GM18505 (cell line): ENCODE results near the gene MSRB3.

ENCODE experiments used
- ATAC-seq: cut with Tn5 transposase; IDR thresholded peaks from one replicate; pipeline ENCODE4 v1.9.1; 2021; ENCODE audit not compliant: unreplicated experiment
- POLR2A ChIP-seq: IDR thresholded peaks from 4 replicates; pipeline ENCODE4 v1.6.1; 2011; ENCODE audit warnings: borderline replicate concordance; ENCODE audit not compliant: insufficient read depth, insufficient read length; ENCODE audit errors: extremely low read depth

The MSRB3 gene

DNA sequence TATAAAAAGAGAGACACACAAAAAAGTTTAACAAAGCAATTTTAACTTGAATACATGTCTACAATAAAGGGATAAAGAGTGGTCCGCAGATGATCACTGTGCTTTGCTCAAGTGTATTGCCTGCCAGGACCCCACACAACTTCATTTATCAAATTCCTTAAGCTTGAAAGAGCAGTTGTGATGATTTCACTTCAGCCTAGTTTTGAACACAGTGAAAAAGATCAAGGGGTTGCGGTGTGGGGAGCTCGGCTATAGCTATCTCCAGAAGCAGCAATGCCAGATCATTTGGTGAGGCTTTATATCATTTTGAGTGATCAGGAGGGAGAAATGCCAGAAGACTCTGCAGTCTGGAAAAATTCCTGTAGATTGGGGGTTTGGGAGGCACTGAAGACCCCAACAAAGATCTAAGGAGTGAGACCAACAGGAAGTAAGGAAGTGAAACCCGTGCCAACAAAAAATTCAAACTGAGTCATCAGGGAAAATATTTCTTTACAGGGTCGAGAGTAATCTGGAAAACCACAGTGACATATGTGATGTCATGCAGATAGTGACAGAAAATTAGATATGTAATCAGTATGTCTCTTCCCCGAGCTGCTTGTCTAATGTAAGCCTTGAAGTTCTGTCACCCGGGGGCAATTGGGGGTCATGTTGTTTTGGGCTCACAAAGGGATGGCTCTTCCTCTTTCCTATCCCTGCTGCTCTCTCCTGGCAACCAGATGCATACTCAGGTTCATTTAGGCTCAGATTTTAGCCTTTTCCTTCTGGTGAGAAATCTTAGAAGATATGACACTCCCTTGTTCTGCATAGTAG lies 221.8 kb downstream of the MSRB3 start:
- ATAC-seq = no peak
- TF ChIP-seq POLR2A = no peak

DNA sequence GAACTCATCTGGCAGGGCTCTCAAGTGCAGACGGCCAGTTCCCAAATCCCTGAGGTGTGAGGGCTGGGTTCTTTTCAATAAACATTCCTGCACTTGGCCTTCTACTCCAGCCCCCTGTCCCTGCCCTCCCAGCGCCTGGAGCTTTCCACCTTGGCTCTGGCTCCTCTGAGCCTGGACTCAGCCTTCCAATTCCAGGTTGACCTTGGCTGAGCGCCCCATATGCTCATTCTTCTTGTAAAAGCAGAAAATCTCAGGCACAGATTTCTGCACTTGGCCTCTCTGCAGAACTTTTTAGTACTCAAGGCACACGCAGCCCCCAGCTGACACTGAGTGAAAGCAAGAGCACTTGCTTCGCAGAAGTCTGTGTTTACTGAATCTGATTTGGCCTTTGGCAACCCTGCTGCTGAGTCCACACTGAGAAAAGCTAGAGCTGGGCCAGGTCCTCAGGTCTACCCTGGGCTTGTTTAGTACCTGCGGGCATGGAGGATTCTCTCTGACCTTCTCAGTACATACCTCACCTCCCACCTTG lies 222.7 kb downstream of the MSRB3 start:
- no peak for ATAC-seq
- TF ChIP-seq POLR2A = no peak

GRCh38 chr12:65501935-65502334 lies 223.5 kb downstream of the MSRB3 start:
- TF ChIP-seq POLR2A = no peak
- no peak for ATAC-seq

GRCh38 chr12:65504417-65504816 lies 225.9 kb downstream of the MSRB3 start:
- no peak for ATAC-seq
- no peak for TF ChIP-seq POLR2A

- TF ChIP-seq POLR2A = no peak
- no peak for ATAC-seq
Observed at GRCh38 chr12:65505386-65506121, 227.1 kb downstream of the MSRB3 start.

DNA sequence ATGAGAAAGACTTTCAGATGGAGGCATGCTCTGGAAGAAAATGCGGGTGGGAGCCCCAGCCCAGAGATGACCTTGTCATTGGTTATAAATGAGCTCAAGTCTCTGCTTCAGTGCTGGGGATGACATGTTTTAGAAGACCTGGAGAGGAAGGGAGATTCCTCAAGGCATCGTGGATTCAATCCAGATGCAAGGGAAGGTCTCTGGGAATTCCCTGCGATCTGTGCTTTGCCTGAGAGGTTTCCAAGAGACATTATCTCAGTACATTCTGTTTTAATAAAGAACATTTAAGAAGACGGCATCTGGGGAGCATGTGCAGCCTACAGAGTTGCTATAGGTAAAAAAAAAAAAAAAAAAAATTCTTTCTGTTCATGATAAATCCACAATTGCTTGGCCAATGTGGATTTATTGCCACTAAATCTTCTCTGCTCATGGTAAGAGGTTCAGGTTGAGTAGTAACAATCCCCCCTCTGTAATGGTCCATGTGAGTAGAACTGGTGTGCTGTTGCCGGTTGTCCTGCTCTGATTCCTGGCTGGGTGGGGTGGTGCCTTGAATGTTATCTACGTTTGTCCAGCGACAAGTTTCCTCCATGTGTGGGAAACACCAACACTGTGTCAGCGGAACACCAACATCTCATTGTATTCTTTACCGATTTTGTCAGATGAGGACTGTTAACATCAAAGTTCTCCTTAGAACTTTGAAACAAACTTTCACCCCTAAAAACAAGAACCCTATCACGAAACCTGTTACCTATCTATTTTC lies 230.0 kb downstream of the MSRB3 start:
- no peak for ATAC-seq
- no peak for TF ChIP-seq POLR2A

- TF ChIP-seq POLR2A = no peak
- no peak for ATAC-seq
Observed at GRCh38 chr12:65510007-65510406, 231.5 kb downstream of the MSRB3 start.

- no peak for TF ChIP-seq POLR2A
- no peak for ATAC-seq
Observed at GRCh38 chr12:65510584-65511050, 232.1 kb downstream of the MSRB3 start.

- TF ChIP-seq POLR2A = no peak
- ATAC-seq = no peak
Observed at GRCh38 chr12:65511134-65511834, 232.8 kb downstream of the MSRB3 start.

GRCh38 chr12:65511912-65512311 lies 233.4 kb downstream of the MSRB3 start:
- no peak for ATAC-seq
- TF ChIP-seq POLR2A = no peak
